GM12878 (cell line): ENCODE measurements around the gene P2RY11. TPM values are rescaled to one million over a fixed set of nuclear protein-coding genes. Genes with fewer than 3 reads are reported as not detected.
A peak's percentile ranks its signal among the peaks of the same experiment; 100 is the strongest.

ENCODE experiments used
- ATAC-seq: fragments of 200-7000 bp; cut with Tn5 transposase; 3 replicates; pipeline ENCODE4 v1.9.1; 2020; ENCODE audit warnings: mild to moderate bottlenecking, moderate library complexity
- BruUV-seq: library from RNA; stranded (reverse); fragments of 400-500 nt; replicated peaks from 2 replicates; lab custom pipeline; 2021; lab: Mats Ljungman, UMichigan
- CTCF ChIA-PET: fragments of 300-600 bp; sonication (Branson Sonifier 250); formaldehyde crosslinking; extraction: SDS; loops from one replicate; lab custom pipeline; 2021; ENCODE audit warnings: inconsistent platforms; lab: Yijun Ruan, JAX
- POLR2A ChIA-PET: fragments of 350-600 bp; formaldehyde crosslinking; extraction: SDS; loops from one replicate; lab custom pipeline; 2021; ENCODE audit warnings: inconsistent platforms; lab: Charles Lee
- RAD21 ChIA-PET: fragments of 300-600 bp; sonication (Branson Sonifier 250); formaldehyde crosslinking; loops from one replicate; lab custom pipeline; 2023; ENCODE audit warnings: antibody characterized with exemption; ENCODE audit not compliant: unreplicated experiment; lab: Charles Lee
- SMC1A ChIA-PET: fragments of 300-600 bp; sonication (Branson Sonifier 250); formaldehyde crosslinking; loops from one replicate; lab custom pipeline; 2023; ENCODE audit not compliant: unreplicated experiment, uncharacterized antibody; lab: Charles Lee
- DNase-seq: peaks from one replicate; pipeline ENCODE4 v3.0.0-alpha.2; 2011; ENCODE audit warnings: low read depth, low spot score
- FAIRE-seq: peaks from 3 replicates; lab custom pipeline; 2011; peaks lifted over from hg19 to GRCh38; lab: Jason Lieb, UNC
- H2AFZ ChIP-seq: 2 replicates; pipeline ENCODE4 v1.6.0; 2011; ENCODE audit warnings: low read depth, low read length, control low read depth; ENCODE audit not compliant: control insufficient read depth
- H3K27ac ChIP-seq: 2 replicates; pipeline ENCODE4 v1.5.1; 2011; ENCODE audit warnings: control low read depth; ENCODE audit not compliant: control insufficient read depth, insufficient read depth
- H3K27me3 ChIP-seq, 2 experiments: replicated peaks in 1 of 2; 2 replicates each; pipeline versions ENCODE4 v1.6.0 to v1.6.1; 2011; ENCODE audit warnings: low read length in 1 of 2; ENCODE audit not compliant: control insufficient read depth in 2 of 2, insufficient read depth in 2 of 2
- H3K36me3 ChIP-seq, 2 experiments: 2 replicates each; pipeline ENCODE4 v1.5.1; 2011; ENCODE audit warnings: low read length in 1 of 2; ENCODE audit not compliant: control insufficient read depth in 2 of 2, insufficient read depth in 2 of 2
- H3K4me1 ChIP-seq: 2 replicates; pipeline ENCODE4 v1.6.1; 2011; ENCODE audit warnings: mild to moderate bottlenecking, low read length, moderate library complexity, mixed read lengths; ENCODE audit not compliant: control insufficient read depth, insufficient read depth
- H3K4me2 ChIP-seq: 2 replicates; pipeline ENCODE4 v1.6.0; 2011; ENCODE audit warnings: control low read depth; ENCODE audit not compliant: control insufficient read depth, insufficient read depth
- H3K4me3 ChIP-seq: fragments of 200-600 bp; sonication (generic); 2 replicates; pipeline ENCODE4 v1.5.1; 2016
- H3K79me2 ChIP-seq: 2 replicates; pipeline ENCODE4 v1.6.0; 2011; ENCODE audit warnings: low read length; ENCODE audit not compliant: control insufficient read depth, insufficient read depth
- H3K9ac ChIP-seq: 2 replicates; pipeline ENCODE4 v1.8.0; 2011; ENCODE audit warnings: low read length, control low read depth, mixed read lengths; ENCODE audit not compliant: control insufficient read depth, insufficient read depth
- H3K9me3 ChIP-seq: replicated peaks from 3 replicates; pipeline ENCODE4 v1.5.1; 2011; ENCODE audit warnings: mild to moderate bottlenecking, low read length; ENCODE audit not compliant: control insufficient read depth, insufficient read depth
- H4K20me1 ChIP-seq: 2 replicates; pipeline ENCODE4 v1.6.0; 2011; ENCODE audit not compliant: control insufficient read depth, insufficient read depth
- BMI1 ChIP-seq: fragments of 450-650 bp; IDR thresholded peaks from 2 replicates; pipeline ENCODE4 v1.6.1; 2016; ENCODE audit warnings: mild to moderate bottlenecking, moderate library complexity, borderline replicate concordance
- CEBPB ChIP-seq, 2 experiments: fragments of 150-350 bp in 1 of 2; IDR thresholded peaks; 2 replicates each; pipeline ENCODE4 v1.6.1; 2012 to 2014; ENCODE audit warnings: low read depth in 2 of 2, low read length in 2 of 2, borderline replicate concordance in 1 of 2, inconsistent platforms in 1 of 2
- CHD2 ChIP-seq: IDR thresholded peaks from 2 replicates; pipeline ENCODE4 v1.6.1; 2011; ENCODE audit warnings: low read depth, low read length, improper control_type of control experiment, borderline replicate concordance
- E2F8 ChIP-seq: fragments of 450-650 bp; IDR thresholded peaks from 2 replicates; pipeline ENCODE4 v1.6.1; 2018; ENCODE audit warnings: mild to moderate bottlenecking, low read depth, moderate library complexity; ENCODE audit not compliant: partially characterized antibody
- EED ChIP-seq: sonication (generic); IDR thresholded peaks from 2 replicates; pipeline ENCODE4 v1.6.1; 2016; ENCODE audit warnings: antibody characterized with exemption, low read depth
- EGR1 ChIP-seq, 2 experiments: IDR thresholded peaks; 1 replicate in 1 of 2; 2 replicates in 1 of 2; pipeline ENCODE4 v1.6.1; 2011 to 2012; ENCODE audit warnings: low read depth in 2 of 2, low read length in 2 of 2, borderline replicate concordance in 1 of 2, mild to moderate bottlenecking in 1 of 2, moderate library complexity in 1 of 2
- ESRRA ChIP-seq: IDR thresholded peaks from 2 replicates; pipeline ENCODE4 v1.6.1; 2012; ENCODE audit warnings: mild to moderate bottlenecking, low read length, improper control_type of control experiment
- HDGF ChIP-seq: fragments of 450-650 bp; IDR thresholded peaks from 2 replicates; pipeline ENCODE4 v1.6.1; 2016; ENCODE audit warnings: antibody characterized with exemption
- NRF1 ChIP-seq: conservative IDR thresholded peaks from 2 replicates; pipeline ENCODE4 v1.6.1; 2011; ENCODE audit warnings: mild to moderate bottlenecking, low read depth, low read length, improper control_type of control experiment
- PML ChIP-seq: IDR thresholded peaks from 2 replicates; pipeline ENCODE4 v1.6.1; 2012; ENCODE audit warnings: low read length, inconsistent platforms
- POLR2A ChIP-seq: IDR thresholded peaks from 2 replicates; pipeline ENCODE4 v1.6.1; 2011; ENCODE audit warnings: low read depth, mild to moderate bottlenecking, low read length
- SIX5 ChIP-seq: IDR thresholded peaks from 2 replicates; pipeline ENCODE4 v1.6.1; 2011; ENCODE audit warnings: mild to moderate bottlenecking, low read depth, low read length, moderate library complexity; ENCODE audit not compliant: severe bottlenecking
- SKIL ChIP-seq: fragments of 450-650 bp; IDR thresholded peaks from 2 replicates; pipeline ENCODE4 v1.6.1; 2017; ENCODE audit warnings: mild to moderate bottlenecking, low read depth, inconsistent platforms; ENCODE audit not compliant: poor library complexity, severe bottlenecking
- STAT3 ChIP-seq: IDR thresholded peaks from 2 replicates; pipeline ENCODE4 v1.6.1; 2011; ENCODE audit warnings: low read depth, low read length, improper control_type of control experiment
- TARDBP ChIP-seq: IDR thresholded peaks from 2 replicates; pipeline ENCODE4 v1.6.1; 2016; ENCODE audit warnings: borderline replicate concordance
- TCF7 ChIP-seq: IDR thresholded peaks from 2 replicates; pipeline ENCODE4 v1.6.1; 2014; ENCODE audit warnings: antibody characterized with exemption, borderline replicate concordance
- YBX1 ChIP-seq: fragments of 450-650 bp; IDR thresholded peaks from 2 replicates; pipeline ENCODE4 v1.6.1; 2016; ENCODE audit warnings: antibody characterized with exemption
- ZBED1 ChIP-seq: IDR thresholded peaks from 2 replicates; pipeline ENCODE4 v1.6.1; 2016; ENCODE audit warnings: borderline replicate concordance
- WGBS: methylation state at CpG from one replicate; pipeline ENCODE4 v1.1.6; 2016; ENCODE audit warnings: low lambda C conversion rate; ENCODE audit not compliant: insufficient replicate concordance, insufficient coverage; ENCODE audit errors: missing lambda C conversion rate; 5-methylcytosine and 5-hydroxymethylcytosine counted together
- in situ Hi-C: fragments of 300-500 bp; cut with MboI; formaldehyde crosslinking; loops from 9 replicates; pipeline ENCODE4 v1.14.3; 2018; ENCODE audit warnings: mixed read lengths
- intact Hi-C: fragments of 100-400 bp; cut with micrococcal nuclease; formaldehyde crosslinking; loops from one replicate; pipeline ENCODE4 v1.14.2; 2022; ENCODE audit not compliant: unreplicated experiment
- polyA plus RNA-seq, 11 experiments: library from polyadenylated mRNA; depleted of rRNA in 4 of 11; unstranded in 6 of 11; stranded (reverse) in 5 of 11; fragments of >200 nt; fragmentation: Nextera tagmentation in 4 of 11; fragmentation: Illumina TruSeq in 1 of 11; extraction: Ambion mirVana in 4 of 11; extraction: Trizol in 1 of 11; gene quantifications; 1 replicate in 1 of 11; 2 replicates in 10 of 11; pipeline versions ENCODE4 v1.2.1 to v1.2.3, GENCODE V29; 2011 to 2016; ENCODE audit warnings: inconsistent platforms in 2 of 11, missing spikeins in 2 of 11, low read depth in 1 of 11
- total RNA-seq, 4 experiments: library from RNA; depleted of rRNA in 3 of 4; stranded (reverse); fragments of >200 nt in 3 of 4; fragmentation: Illumina TruSeq in 1 of 4; extraction: Trizol in 1 of 4; gene quantifications; 2 replicates each; pipeline versions ENCODE4 v1.2.1 to v1.2.3, GENCODE V29; 2013 to 2021
- TF ChIP-seq, protein P1 (sequence below): fragments of 450-650 bp; IDR thresholded peaks from 2 replicates; pipeline ENCODE4 v1.6.1; 2016; ENCODE audit warnings: mild to moderate bottlenecking

Gene P2RY11
- total and polyA plus RNA-seq, 10 of the 15 experiments (the other 5 are each of a cell fraction or from before 2014, with no cell fraction given) = 0.14 to 46.5 (median 7.6) TPM

- no peaks in the 10 kb centered on the region for H3K9me3 ChIP-seq
- peaks cover 3% of the 10 kb centered on the region in 2 experiments; a peak in 3 of 4 replicates for H3K36me3 ChIP-seq
- H3K27ac ChIP-seq = peak overlapping the region; percentile 100
- H3K9ac ChIP-seq = peak overlapping the region; percentile 99
- SMC1A ChIA-PET = interaction anchor here (0.5 to 11.1 kb wide), 11 partner anchors 9 to 286 kb away, joined by 3 to 150 read pairs (median 4); partner anchors contain the start of genes ICAM1 and P2RY11
- peak overlapping the region; percentile 52; the same call in 1 of the 2 replicates for H3K4me3 ChIP-seq
- POLR2A ChIA-PET = interaction anchor here (0.5 to 4.6 kb wide), 10 partner anchors 11 to 672 kb away, joined by 3 to 58 read pairs (median 9); partner anchors contain the start of genes ICAM1, P2RY11, PDE4A and S1PR2
- H3K4me2 ChIP-seq = peak overlapping the region; percentile 69
- RAD21 ChIA-PET = interaction anchor here (1.1 to 9.6 kb wide), 8 partner anchors 11 to 326 kb away, joined by 3 to 166 read pairs (median 11); partner anchors contain the start of gene P2RY11
- no peak overlapping the region for H2AFZ ChIP-seq
- peaks cover 27% of the 10 kb centered on the region for H3K79me2 ChIP-seq
- WGBS = under 1% methylated on average over 7 of the region's 7 CpGs
- no peaks in the 10 kb centered on the region for H3K27me3 ChIP-seq
- CTCF ChIA-PET = interaction anchor here (0.6 to 9.5 kb wide), 8 partner anchors 9 to 286 kb away, joined by 3 to 171 read pairs (median 5); partner anchors contain the start of genes MRPL4 and P2RY11
- in situ Hi-C loops = loop anchor here (5.0 kb wide), 1 partner anchor 134 kb away; no protein-coding TSS in a partner anchor
- ATAC-seq (peak; percentile 58), DNase-seq (peak; percentile 88), FAIRE-seq (peak; percentile 89)
- H4K20me1 ChIP-seq = no peaks in the 10 kb centered on the region
- peaks cover 46% of the 10 kb centered on the region for H3K4me1 ChIP-seq
- intact Hi-C loops = loop anchor here (10.0 kb wide), 1 partner anchor 282 kb away; the partner anchor contains the start of gene TYK2
- BruUV-seq = no TSS peak
- TF ChIP-seq STAT3 = no peak
- TF ChIP-seq NRF1 = no peak
- 0 out of 2 replicates have a peak, but pooled peaks have one; percentile 52 for TF ChIP-seq ESRRA
- TF ChIP-seq YBX1 = no peak
- TF ChIP-seq BMI1 = no peak
- no peak for TF ChIP-seq HDGF
- TF ChIP-seq CEBPB (IDR thresholded peaks at IDR 0.05; ENCODE audit: borderline replicate concordance in 1 of 2, low read depth in 2 of 2, low read length in 2 of 2) = no peak
- no peak for TF ChIP-seq TCF7
- TF ChIP-seq SKIL = peak; percentile 54
- TF ChIP-seq POLR2A = peak; percentile 50; the same call in 1 of the 2 replicates
- TF ChIP-seq TARDBP = no peak
- peak in 1 of 2 experiments; percentile 97; a peak in 2 of 3 replicates for TF ChIP-seq EGR1 (IDR thresholded peaks at IDR 0.05; ENCODE audit: borderline replicate concordance in 1 of 2, low read depth in 2 of 2, low read length in 2 of 2)
- no peak for TF ChIP-seq SIX5
- TF ChIP-seq E2F8 = no peak
- no peak; the same call in 1 of the 2 replicates for TF ChIP-seq ZBED1
- TF ChIP-seq CHD2 = peak; percentile 67
- no peak for TF ChIP-seq PML
- TF ChIP-seq, protein P1, sequence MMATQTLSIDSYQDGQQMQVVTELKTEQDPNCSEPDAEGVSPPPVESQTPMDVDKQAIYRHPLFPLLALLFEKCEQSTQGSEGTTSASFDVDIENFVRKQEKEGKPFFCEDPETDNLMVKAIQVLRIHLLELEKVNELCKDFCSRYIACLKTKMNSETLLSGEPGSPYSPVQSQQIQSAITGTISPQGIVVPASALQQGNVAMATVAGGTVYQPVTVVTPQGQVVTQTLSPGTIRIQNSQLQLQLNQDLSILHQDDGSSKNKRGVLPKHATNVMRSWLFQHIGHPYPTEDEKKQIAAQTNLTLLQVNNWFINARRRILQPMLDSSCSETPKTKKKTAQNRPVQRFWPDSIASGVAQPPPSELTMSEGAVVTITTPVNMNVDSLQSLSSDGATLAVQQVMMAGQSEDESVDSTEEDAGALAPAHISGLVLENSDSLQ = peak; percentile 52; the same call in 1 of the 2 replicates
- peak; percentile 87 for TF ChIP-seq EED
Measured at GRCh38 chr19:10102787-10103236, 8.7 kb upstream of the P2RY11 start.
